GM18517 (cell line): Measurements from ENCODE around the gene PLCH2.
"Not testable (repeated sequence)": the region's sequence is repeated elsewhere in the genome, so short reads cannot be mapped to it uniquely, and the experiment has no call there.

ENCODE experiments used
- ATAC-seq: cut with Tn5 transposase; IDR thresholded peaks from one replicate; pipeline ENCODE4 v1.9.1; 2021; ENCODE audit warnings: mild to moderate bottlenecking, moderate library complexity; ENCODE audit not compliant: unreplicated experiment

The PLCH2 gene

DNA sequence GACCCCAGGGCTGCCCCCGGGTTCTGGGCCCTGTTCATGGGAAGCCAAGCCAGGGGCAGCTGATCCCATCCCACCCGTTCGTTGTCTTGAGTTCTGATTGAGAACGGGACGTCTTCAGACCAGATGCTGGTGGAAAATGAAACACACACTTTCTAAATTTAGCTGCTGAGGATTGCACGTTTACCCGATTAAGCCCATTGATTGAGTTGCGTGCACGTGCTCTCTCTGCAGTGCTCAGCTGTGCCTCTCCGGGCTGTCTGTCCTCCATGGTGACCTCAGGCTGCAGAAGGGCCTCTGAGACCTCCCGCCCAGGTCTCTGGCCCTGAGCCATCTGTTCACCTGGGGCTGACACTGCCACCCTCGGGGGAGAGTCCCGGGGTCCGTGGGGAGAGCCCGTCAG is 36.7 kb upstream of the PLCH2 start:
- ATAC-seq: no peak

- not testable (repeated sequence) for ATAC-seq
Measured at GRCh38 chr1:2440346-2440745, 35.7 kb upstream of the PLCH2 start.

DNA sequence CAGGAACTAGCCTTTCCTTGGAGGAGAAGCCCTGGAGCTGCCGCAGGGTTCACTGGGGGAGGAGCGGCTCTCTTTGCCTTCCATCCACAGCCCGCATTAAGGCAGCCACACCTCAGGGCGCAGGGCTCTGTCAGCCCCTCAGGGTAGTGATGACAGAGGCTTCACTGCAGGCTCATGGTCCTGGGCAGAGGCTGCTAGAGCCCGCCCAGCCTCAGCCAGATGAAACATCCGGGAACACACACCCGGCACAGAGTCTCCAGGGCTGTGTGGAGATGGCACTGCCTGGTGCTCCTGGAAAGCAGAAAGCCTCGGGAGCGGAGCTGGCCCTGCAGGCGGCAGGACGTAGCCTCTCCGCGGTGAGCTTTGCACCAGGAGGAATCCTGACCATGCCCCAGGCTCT is 34.3 kb upstream of the PLCH2 start:
- no peak for ATAC-seq

GRCh38 chr1:2442661-2443060 is 33.4 kb upstream of the PLCH2 start:
- ATAC-seq: no peak

GRCh38 chr1:2443277-2444137 is 32.6 kb upstream of the PLCH2 start:
- no peak for ATAC-seq

- ATAC-seq: no peak
Measured at GRCh38 chr1:2444138-2444591, 31.9 kb upstream of the PLCH2 start.

DNA sequence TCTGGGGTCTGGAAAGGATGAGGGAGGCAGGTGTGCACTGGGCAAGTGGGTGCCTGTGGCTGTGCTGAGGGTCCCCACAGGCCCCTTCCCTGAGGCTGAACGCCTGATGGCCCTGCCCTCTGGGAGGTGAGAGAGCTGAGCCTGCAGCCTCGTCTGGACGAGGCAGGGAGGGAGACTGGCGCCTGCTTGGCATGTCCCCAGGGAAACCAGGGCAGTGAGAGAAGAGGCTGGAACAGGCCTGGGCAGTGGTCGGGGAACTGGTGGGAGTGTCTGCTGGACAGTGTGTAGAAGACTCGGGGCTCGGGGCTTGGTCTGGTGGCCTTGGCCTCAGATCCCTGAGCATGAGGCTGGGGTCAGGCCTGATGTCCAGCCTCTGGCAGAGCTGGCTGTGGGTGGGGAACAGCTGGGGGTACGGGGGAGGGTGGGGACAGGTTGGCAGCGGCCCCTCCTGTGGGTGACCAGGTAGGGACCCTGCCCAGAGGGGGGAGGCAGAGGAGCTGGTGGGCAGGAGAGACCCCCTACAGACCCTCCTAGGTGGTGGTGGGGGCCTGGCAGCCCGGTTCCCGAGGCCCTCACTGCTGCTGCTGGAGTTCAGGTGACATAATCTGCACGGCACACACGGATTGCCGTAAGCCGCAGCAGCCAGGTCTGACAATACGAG is 30.8 kb upstream of the PLCH2 start:
- no peak for ATAC-seq

GRCh38 chr1:2445823-2446215 is 30.3 kb upstream of the PLCH2 start:
- no peak for ATAC-seq

GRCh38 chr1:2446394-2446793 is 29.7 kb upstream of the PLCH2 start:
- no peak for ATAC-seq

- ATAC-seq: no peak
Measured at GRCh38 chr1:2446861-2447260, 29.2 kb upstream of the PLCH2 start.

DNA sequence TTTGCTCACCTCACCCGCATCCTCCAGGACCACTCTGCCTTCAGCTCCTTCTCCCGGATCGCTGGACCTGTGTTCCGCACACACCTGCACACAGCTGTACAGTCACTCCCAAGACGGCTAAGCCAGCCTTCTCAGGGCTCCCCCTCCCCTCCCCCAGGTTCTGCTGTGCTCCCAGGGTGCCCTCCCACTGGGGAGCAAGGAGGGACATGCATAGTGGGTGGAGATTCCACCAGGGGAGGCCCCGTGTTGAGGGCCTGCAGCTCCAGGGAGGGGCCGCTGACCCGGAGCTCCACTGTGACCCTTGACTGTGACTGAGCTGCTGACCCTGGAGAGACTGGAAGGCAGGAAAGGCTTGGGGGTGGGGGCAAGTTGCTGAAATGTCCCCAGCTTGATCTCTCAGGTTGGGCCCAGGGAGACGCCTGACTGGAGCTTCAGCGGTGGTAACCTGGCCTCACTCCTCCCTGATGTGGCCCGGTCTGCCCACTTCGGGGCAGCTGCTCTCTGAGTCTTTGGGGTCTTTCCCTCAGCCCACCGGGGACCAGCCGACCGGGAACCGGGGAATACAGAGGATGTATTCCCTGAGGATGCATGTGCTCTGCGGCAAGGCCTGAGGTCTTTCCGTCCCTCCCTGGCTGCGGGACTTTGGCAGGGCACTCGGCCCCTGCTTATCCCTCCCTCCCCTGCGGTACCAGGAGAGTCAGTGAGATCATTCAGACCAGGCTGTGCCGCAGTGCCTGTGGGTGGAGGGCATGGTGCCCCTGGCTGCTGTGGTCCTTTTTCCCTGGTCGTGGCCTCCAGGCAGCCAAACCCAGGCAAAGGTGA is 28.6 kb upstream of the PLCH2 start:
- ATAC-seq: no peak

DNA sequence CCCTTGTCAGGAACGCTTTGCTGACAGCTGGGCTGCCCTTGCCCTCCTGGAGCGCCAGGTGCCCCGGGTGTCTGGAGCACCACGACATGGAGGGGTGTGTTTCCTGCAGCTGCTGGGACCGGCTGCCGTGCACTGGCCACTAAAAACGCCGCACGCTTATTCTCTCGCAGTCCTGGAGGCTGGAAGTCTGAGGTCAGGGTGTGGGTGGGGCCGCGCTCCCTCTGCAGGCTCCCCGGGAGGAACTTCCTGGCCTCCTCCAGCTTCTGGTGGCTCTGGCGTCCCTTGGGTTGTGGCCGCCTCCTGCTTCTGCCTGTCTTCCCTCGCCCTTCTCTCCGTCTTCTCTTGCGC is 28.0 kb upstream of the PLCH2 start:
- ATAC-seq: no peak

GRCh38 chr1:2449636-2450454 is 26.2 kb upstream of the PLCH2 start:
- no peak for ATAC-seq

- no peak for ATAC-seq
Measured at GRCh38 chr1:2451741-2452140, 24.3 kb upstream of the PLCH2 start.

- ATAC-seq: no peak
Measured at GRCh38 chr1:2452201-2452931, 23.7 kb upstream of the PLCH2 start.

GRCh38 chr1:2452932-2453315 is 23.2 kb upstream of the PLCH2 start:
- ATAC-seq: no peak

GRCh38 chr1:2454227-2454626 is 21.9 kb upstream of the PLCH2 start:
- no peak for ATAC-seq

- ATAC-seq: no peak
Measured at GRCh38 chr1:2455757-2456156, 20.3 kb upstream of the PLCH2 start.

DNA sequence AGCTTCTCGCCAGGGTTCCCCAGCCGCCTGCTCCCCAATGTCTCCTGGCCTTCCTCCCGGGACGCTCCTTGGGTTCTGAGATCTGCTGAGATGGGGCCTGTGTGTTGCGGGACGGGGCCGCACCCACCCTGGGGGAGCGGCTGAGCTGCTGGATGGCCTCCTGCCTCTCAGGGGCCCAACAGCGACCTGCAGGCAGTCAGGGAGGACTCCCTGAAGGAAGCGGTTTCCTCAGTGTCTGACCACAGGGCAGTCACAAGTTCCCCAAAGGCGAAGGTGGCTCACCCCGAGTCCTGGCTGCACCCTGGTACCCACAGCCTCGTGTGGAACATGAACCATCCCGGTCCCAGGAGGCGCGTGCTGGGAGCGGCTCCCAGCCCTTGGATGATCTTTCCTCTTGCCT is 18.6 kb upstream of the PLCH2 start:
- ATAC-seq: no peak

GRCh38 chr1:2458687-2459086 is 17.4 kb upstream of the PLCH2 start:
- no peak for ATAC-seq
